IPS-20b (cell line): Measurements from ENCODE around the gene NAA25.

ENCODE experiments used
- H3K27ac ChIP-seq: one replicate; pipeline ENCODE4 v1.5.1; 2013; ENCODE audit warnings: low read length
- H3K27me3 ChIP-seq: 2 replicates; pipeline ENCODE4 v1.6.1; 2013; ENCODE audit warnings: mild to moderate bottlenecking, low read length, inconsistent platforms; ENCODE audit not compliant: insufficient read depth
- H3K36me3 ChIP-seq: 2 replicates; pipeline ENCODE4 v1.6.1; 2013; ENCODE audit warnings: low read depth, mild to moderate bottlenecking, inconsistent platforms, low read length, moderate library complexity; ENCODE audit not compliant: insufficient read depth
- H3K4me1 ChIP-seq: 2 replicates; pipeline ENCODE4 v1.6.1; 2013; ENCODE audit warnings: mild to moderate bottlenecking, control low read depth, inconsistent platforms, low read length, moderate library complexity; ENCODE audit not compliant: insufficient read depth
- H3K4me3 ChIP-seq: 2 replicates; pipeline ENCODE4 v1.5.1; 2013; ENCODE audit warnings: mild to moderate bottlenecking, low read length, inconsistent platforms
- H3K9ac ChIP-seq: 2 replicates; pipeline ENCODE4 v1.6.1; 2013; ENCODE audit warnings: low read depth, mild to moderate bottlenecking, inconsistent platforms, low read length, moderate library complexity
- H3K9me3 ChIP-seq: 2 replicates; pipeline ENCODE4 v1.6.1; 2013; ENCODE audit warnings: mild to moderate bottlenecking, low read depth, low read length, inconsistent platforms; ENCODE audit not compliant: insufficient read depth

Gene NAA25

GRCh38 chr12:112108202-112109079, at the start of gene NAA25:
Gene NAA25, minus strand, starts transcription at chr12:112108783. Its CDS starts 10 bp downstream, at chr12:112108773.
- no peaks in the 10 kb centered on the region for H3K9me3 ChIP-seq
- peaks cover 23% of the 10 kb centered on the region for H3K36me3 ChIP-seq
- no peaks in the 10 kb centered on the region for H3K27me3 ChIP-seq
- H3K4me3 ChIP-seq: peak within 1 kb of the TSS; percentile 95
- H3K9ac ChIP-seq: peak within 1 kb of the TSS; percentile 97
- H3K27ac ChIP-seq: peak within 1 kb of the TSS; percentile 97
- H3K4me1 ChIP-seq: peaks cover 24% of the 10 kb centered on the region; the same call in 1 of the 2 replicates

- Histone ChIP-seq H3K27me3 (no peaks in the 10 kb centered on the region), H3K9me3 (no peaks in the 10 kb centered on the region), H3K27ac (no peak overlapping the region), H3K4me1 (no peaks in the 10 kb centered on the region), H3K9ac (no peak overlapping the region), H3K36me3 (peaks cover 53% of the 10 kb centered on the region), H3K4me3 (no peak overlapping the region)
These were observed 45.3 kb upstream of the NAA25 start for GRCh38 chr12:112153893-112154219.

GRCh38 chr12:112153181-112153892, 44.8 kb upstream of the NAA25 start:
- H3K9me3 ChIP-seq: no peaks in the 10 kb centered on the region
- no peaks in the 10 kb centered on the region for H3K27me3 ChIP-seq
- no peak overlapping the region for H3K9ac ChIP-seq
- H3K4me3 ChIP-seq: no peak overlapping the region
- H3K27ac ChIP-seq: no peak overlapping the region
- H3K36me3 ChIP-seq: peaks cover 58% of the 10 kb centered on the region
- H3K4me1 ChIP-seq: no peaks in the 10 kb centered on the region

DNA sequence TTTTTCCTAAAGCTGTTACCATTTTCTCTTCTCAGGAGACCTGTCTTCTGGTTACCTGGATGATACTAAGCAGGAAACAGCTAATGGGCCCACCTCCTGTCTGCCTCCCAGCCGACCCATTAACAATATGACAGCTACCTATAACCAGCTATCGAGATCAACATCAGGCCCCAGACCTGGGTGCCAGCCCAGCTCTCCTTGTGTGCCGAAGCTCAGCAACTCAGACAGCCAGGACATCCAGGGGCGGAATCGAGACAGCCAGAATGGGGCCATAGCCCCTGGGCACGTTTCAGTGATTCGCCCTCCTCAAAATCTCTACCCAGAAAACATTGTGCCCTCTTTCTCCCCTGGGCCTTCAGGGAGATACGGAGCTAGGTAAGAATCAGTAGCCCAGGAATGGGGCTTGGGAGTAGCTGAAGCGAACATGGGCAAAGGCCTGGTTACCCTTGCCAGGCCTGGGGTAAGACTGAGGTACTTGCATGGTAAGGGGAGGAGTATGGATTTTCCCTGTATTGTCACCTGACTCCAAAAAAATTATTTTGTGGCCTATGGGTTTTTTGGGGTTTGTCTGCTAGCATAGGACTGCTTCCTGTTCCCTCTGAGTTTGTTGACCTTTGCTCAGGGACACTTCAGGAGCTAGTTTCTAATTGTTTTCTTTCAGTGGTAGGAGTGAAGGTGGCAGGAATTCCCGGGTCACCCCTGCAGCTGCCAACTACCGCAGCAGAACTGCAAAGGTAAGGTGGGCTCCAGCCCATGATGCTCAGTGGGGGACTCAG, 43.4 kb upstream of the NAA25 start:
- Histone ChIP-seq H3K4me3 (no peak overlapping the region), H3K9me3 (no peaks in the 10 kb centered on the region), H3K27ac (no peak overlapping the region), H3K9ac (no peak overlapping the region), H3K36me3 (peaks cover 64% of the 10 kb centered on the region), H3K27me3 (no peaks in the 10 kb centered on the region), H3K4me1 (no peaks in the 10 kb centered on the region)

DNA sequence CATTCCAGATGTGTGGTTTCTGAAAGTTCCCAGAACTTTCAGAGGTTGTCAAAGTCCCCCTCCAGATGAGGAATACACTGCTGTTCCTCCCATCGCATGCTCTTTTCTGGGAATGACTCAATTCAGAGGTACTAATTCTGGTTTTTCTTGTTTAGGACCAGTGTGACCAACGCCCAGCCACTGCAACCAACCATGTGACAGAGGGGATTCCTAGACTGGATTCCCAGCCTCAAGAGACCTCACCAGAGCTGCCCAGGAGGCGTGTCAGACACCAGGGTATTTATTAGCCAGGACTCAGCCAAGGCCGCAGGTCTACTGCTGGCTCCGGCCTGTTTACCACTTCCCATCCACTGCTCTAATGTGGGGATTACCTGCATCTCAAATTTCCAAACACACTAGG, 41.0 kb upstream of the NAA25 start:
- no peaks in the 10 kb centered on the region for H3K4me1 ChIP-seq
- no peak overlapping the region for H3K4me3 ChIP-seq
- peaks cover 82% of the 10 kb centered on the region for H3K36me3 ChIP-seq
- H3K9me3 ChIP-seq: no peaks in the 10 kb centered on the region
- no peak overlapping the region for H3K27ac ChIP-seq
- no peak overlapping the region for H3K9ac ChIP-seq
- H3K27me3 ChIP-seq: no peaks in the 10 kb centered on the region

- Histone ChIP-seq H3K9ac (no peak overlapping the region), H3K9me3 (no peaks in the 10 kb centered on the region), H3K27me3 (no peaks in the 10 kb centered on the region), H3K4me1 (no peaks in the 10 kb centered on the region), H3K27ac (no peak overlapping the region), H3K36me3 (peaks cover 82% of the 10 kb centered on the region), H3K4me3 (no peak overlapping the region)
These were observed 39.5 kb upstream of the NAA25 start for GRCh38 chr12:112148031-112148513.

- Histone ChIP-seq H3K9me3 (no peaks in the 10 kb centered on the region), H3K36me3 (peaks cover 78% of the 10 kb centered on the region), H3K9ac (no peak overlapping the region), H3K4me3 (no peak overlapping the region), H3K27ac (no peak overlapping the region), H3K4me1 (no peaks in the 10 kb centered on the region), H3K27me3 (no peaks in the 10 kb centered on the region)
These were observed 37.5 kb upstream of the NAA25 start for GRCh38 chr12:112146123-112146522.

GRCh38 chr12:112140728-112141127, 32.1 kb upstream of the NAA25 start:
- Histone ChIP-seq H3K4me3 (no peak overlapping the region), H3K27me3 (no peaks in the 10 kb centered on the region), H3K9me3 (no peaks in the 10 kb centered on the region), H3K27ac (no peak overlapping the region), H3K4me1 (no peaks in the 10 kb centered on the region), H3K9ac (no peak overlapping the region), H3K36me3 (peaks cover 70% of the 10 kb centered on the region)

GRCh38 chr12:112134731-112135130, 26.1 kb upstream of the NAA25 start:
- no peaks in the 10 kb centered on the region for H3K9me3 ChIP-seq
- H3K36me3 ChIP-seq: peaks cover 46% of the 10 kb centered on the region
- H3K9ac ChIP-seq: no peak overlapping the region
- no peak overlapping the region for H3K4me3 ChIP-seq
- no peaks in the 10 kb centered on the region for H3K27me3 ChIP-seq
- H3K27ac ChIP-seq: no peak overlapping the region
- no peaks in the 10 kb centered on the region for H3K4me1 ChIP-seq

- Histone ChIP-seq H3K36me3 (peaks cover 42% of the 10 kb centered on the region), H3K4me3 (no peak overlapping the region), H3K27ac (no peak overlapping the region), H3K27me3 (no peaks in the 10 kb centered on the region), H3K9ac (no peak overlapping the region), H3K9me3 (no peaks in the 10 kb centered on the region), H3K4me1 (no peaks in the 10 kb centered on the region)
These were observed 24.8 kb upstream of the NAA25 start for GRCh38 chr12:112133418-112133817.

DNA sequence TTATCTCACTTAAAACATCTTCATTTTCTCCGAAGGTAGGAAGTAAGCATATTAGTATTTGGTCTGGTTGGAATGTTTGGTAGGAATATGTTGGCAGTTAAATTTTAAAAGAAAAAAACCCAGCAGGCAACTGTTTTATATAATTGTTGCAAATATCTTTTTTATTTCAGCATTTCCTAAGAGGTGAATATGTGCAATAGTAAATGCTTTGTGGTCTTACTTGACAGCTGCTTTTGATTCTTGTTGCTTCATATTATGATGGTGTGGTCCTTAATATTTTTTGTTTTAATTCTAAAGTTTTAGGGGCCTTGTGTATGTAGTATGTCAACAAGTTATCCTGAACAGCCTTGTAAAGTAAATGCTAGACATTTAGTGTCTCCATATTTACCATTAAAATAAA, 23.1 kb upstream of the NAA25 start:
- no peak overlapping the region for H3K9ac ChIP-seq
- H3K9me3 ChIP-seq: no peaks in the 10 kb centered on the region
- H3K4me3 ChIP-seq: no peak overlapping the region
- H3K4me1 ChIP-seq: no peaks in the 10 kb centered on the region
- H3K36me3 ChIP-seq: peaks cover 31% of the 10 kb centered on the region
- H3K27me3 ChIP-seq: no peaks in the 10 kb centered on the region
- no peak overlapping the region for H3K27ac ChIP-seq
